Calu3 (cell line): ENCODE results near the gene BRD3. TPM values are rescaled to one million over a fixed set of nuclear protein-coding genes. Genes with fewer than 3 reads are reported as not detected.

ENCODE experiments used
- BruUV-seq: library from RNA; stranded (reverse); fragments of 400-500 nt; replicated peaks from 2 replicates; lab custom pipeline; 2021; lab: Mats Ljungman, UMichigan
- CTCF ChIA-PET: fragments of 300-600 bp; sonication (Branson Sonifier 250); formaldehyde crosslinking; loops from one replicate; lab custom pipeline; 2022; ENCODE audit warnings: antibody characterized with exemption; lab: Charles Lee
- DNase-seq: peaks from one replicate; pipeline ENCODE4 v3.0.0; 2022
- H3K27ac Mint-ChIP-seq: one replicate; pipeline ENCODE4 v1.8.0; 2022; ENCODE audit warnings: mixed read lengths; ENCODE audit not compliant: unreplicated experiment
- H3K27me3 Mint-ChIP-seq: one replicate; pipeline ENCODE4 v1.8.0; 2022; ENCODE audit warnings: mixed read lengths; ENCODE audit not compliant: unreplicated experiment
- H3K36me3 Mint-ChIP-seq: one replicate; pipeline ENCODE4 v1.8.0; 2022; ENCODE audit warnings: mild to moderate bottlenecking, moderate library complexity, mixed read lengths; ENCODE audit not compliant: insufficient read depth, unreplicated experiment
- H3K4me1 Mint-ChIP-seq: one replicate; pipeline ENCODE4 v1.8.0; 2022; ENCODE audit warnings: mild to moderate bottlenecking, low read depth, mixed read lengths; ENCODE audit not compliant: unreplicated experiment
- H3K4me3 Mint-ChIP-seq: one replicate; pipeline ENCODE4 v1.8.0; 2022; ENCODE audit warnings: mild to moderate bottlenecking, low read depth, moderate library complexity, mixed read lengths; ENCODE audit not compliant: unreplicated experiment
- H3K9me3 Mint-ChIP-seq: one replicate; pipeline ENCODE4 v1.8.0; 2022; ENCODE audit warnings: low read depth, mixed read lengths; ENCODE audit not compliant: unreplicated experiment
- intact Hi-C: fragments of 100-400 bp; cut with micrococcal nuclease; formaldehyde crosslinking; loops from one replicate; pipeline ENCODE4 v1.10.0; 2022; ENCODE audit not compliant: unreplicated experiment
- total RNA-seq: library from RNA; stranded (reverse); gene quantifications from 2 replicates; pipeline ENCODE4 v1.2.3, GENCODE V29; 2022
- TF ChIP-seq, protein P1 (sequence below): fragments of 200-600 bp; IDR thresholded peaks from one replicate; pipeline ENCODE4 v1.8.0; 2022; ENCODE audit warnings: antibody characterized with exemption; ENCODE audit not compliant: unreplicated experiment

BRD3 gene
- total RNA-seq, 1 experiment from 2014 or later, result 30.8 TPM

DNA sequence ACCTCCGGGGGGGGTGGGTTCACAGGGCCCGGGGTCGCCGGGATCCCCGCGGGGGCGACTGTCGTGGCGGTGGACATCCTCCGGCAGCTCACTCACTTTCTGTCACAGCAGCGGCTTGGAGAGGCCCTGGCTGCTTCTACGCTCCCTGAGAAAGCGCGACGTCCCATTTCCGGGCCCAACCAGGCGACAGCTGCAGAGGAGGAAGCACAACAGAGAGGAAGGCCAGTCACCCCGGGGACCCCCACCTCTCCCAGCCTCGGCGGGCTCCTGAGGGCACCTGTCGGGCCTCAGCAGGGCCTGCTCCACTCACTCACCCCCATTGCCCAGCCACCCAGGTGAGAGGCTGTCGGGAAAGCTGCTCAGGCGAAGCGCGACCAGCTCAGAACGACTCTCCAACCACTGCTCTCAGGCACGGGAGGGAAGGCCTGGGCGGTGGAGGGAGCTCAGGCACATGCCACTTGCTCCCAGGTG is 14.4 kb downstream of the BRD3 start:
- H3K27ac Mint-ChIP-seq, result no peak overlapping the region
- CTCF ChIA-PET, result no interaction called here
- no TSS peak for BruUV-seq
- no peaks in the 10 kb centered on the region for H3K9me3 Mint-ChIP-seq
- TF ChIP-seq, protein P1, sequence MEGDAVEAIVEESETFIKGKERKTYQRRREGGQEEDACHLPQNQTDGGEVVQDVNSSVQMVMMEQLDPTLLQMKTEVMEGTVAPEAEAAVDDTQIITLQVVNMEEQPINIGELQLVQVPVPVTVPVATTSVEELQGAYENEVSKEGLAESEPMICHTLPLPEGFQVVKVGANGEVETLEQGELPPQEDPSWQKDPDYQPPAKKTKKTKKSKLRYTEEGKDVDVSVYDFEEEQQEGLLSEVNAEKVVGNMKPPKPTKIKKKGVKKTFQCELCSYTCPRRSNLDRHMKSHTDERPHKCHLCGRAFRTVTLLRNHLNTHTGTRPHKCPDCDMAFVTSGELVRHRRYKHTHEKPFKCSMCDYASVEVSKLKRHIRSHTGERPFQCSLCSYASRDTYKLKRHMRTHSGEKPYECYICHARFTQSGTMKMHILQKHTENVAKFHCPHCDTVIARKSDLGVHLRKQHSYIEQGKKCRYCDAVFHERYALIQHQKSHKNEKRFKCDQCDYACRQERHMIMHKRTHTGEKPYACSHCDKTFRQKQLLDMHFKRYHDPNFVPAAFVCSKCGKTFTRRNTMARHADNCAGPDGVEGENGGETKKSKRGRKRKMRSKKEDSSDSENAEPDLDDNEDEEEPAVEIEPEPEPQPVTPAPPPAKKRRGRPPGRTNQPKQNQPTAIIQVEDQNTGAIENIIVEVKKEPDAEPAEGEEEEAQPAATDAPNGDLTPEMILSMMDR, result no peak
- peaks cover 14% of the 10 kb centered on the region for H3K4me1 Mint-ChIP-seq
- intact Hi-C loops, result no loop called here
- no peak for DNase-seq
- H3K27me3 Mint-ChIP-seq, result no peaks in the 10 kb centered on the region
- no peak overlapping the region for H3K4me3 Mint-ChIP-seq
- H3K36me3 Mint-ChIP-seq, result peaks cover 19% of the 10 kb centered on the region

DNA sequence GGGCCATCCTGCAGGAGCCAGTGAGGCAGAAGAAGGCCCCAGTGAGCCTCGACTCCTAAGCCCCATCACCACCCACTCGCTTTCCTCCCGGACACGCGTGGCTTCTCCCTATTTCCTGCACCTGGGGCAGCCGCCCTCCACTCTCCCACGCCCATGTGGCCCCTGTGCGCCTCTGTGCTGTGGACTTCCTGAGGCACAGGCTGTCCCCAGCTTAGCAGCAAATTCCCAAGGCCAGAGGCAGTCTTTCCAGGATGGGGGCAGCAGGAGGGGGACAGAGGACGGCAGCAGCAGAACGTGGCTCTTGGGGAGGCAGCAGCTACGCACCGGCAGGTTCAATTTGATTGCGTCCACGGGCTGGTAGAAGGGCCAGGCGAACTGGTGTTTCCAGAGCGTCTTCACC is 14.9 kb downstream of the BRD3 start:
- CTCF ChIA-PET, result no interaction called here
- intact Hi-C loops, result no loop called here

DNA sequence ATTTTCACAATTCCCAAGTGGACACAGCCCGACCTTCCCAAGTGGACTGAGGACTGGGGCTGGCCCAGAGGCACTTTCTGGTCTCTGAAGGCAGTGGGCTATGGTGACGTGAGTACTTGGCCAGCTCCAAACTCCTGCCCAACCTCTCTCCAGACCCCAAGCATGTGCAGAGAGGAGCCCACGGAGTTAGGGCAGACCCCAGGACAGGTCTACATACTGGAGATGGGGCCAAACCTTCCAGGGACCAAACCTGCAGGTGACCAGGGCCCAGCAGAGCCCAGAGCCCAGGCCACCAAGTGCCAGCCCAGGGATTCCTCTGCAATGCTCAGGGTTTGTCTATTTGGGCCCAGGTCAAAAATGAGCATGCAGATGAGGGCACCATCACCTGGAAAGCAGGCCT is 15.3 kb downstream of the BRD3 start:
- peaks cover 14% of the 10 kb centered on the region for H3K4me1 Mint-ChIP-seq
- no peaks in the 10 kb centered on the region for H3K27me3 Mint-ChIP-seq
- intact Hi-C loops, result no loop called here
- BruUV-seq, result no TSS peak
- DNase-seq, result no peak
- TF ChIP-seq, protein P1, result no peak
- H3K9me3 Mint-ChIP-seq, result no peaks in the 10 kb centered on the region
- H3K4me3 Mint-ChIP-seq, result no peak overlapping the region
- CTCF ChIA-PET, result no interaction called here
- H3K36me3 Mint-ChIP-seq, result peaks cover 23% of the 10 kb centered on the region
- H3K27ac Mint-ChIP-seq, result no peak overlapping the region

More for the DNA sequence above, 14.9 kb downstream of the BRD3 start:
- no peak for DNase-seq
- Mint-ChIP-seq H3K27me3 (no peaks in the 10 kb centered on the region), H3K36me3 (peaks cover 19% of the 10 kb centered on the region), H3K9me3 (no peaks in the 10 kb centered on the region), H3K27ac (no peak overlapping the region), H3K4me3 (no peak overlapping the region), H3K4me1 (peaks cover 14% of the 10 kb centered on the region)
- TF ChIP-seq, protein P1, result no peak
- no TSS peak for BruUV-seq

DNA sequence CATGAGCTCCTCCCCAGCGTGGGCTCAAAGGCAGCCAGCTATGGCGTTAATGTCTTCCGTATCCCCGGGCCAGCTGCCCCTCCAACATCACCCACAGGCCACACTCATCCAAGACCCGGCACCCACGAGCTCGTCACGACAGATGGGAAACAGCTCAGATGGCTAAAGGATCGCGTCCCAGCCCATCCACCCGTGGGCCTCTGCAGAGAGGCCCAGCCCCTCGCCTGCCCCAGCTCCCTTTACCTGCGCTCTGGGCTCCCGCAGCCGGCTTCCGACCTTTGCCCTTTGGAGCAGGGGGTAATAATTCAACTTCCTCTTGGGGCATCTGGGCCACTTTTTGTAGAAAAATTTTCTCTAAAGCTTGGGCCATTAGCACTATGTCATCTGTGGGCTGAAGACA is 16.5 kb downstream of the BRD3 start:
- CTCF ChIA-PET, result no interaction called here
- no peaks in the 10 kb centered on the region for H3K9me3 Mint-ChIP-seq
- TF ChIP-seq, protein P1, result no peak
- peaks cover 28% of the 10 kb centered on the region for H3K36me3 Mint-ChIP-seq
- no peak overlapping the region for H3K27ac Mint-ChIP-seq
- no TSS peak for BruUV-seq
- no peak for DNase-seq
- no peaks in the 10 kb centered on the region for H3K27me3 Mint-ChIP-seq
- intact Hi-C loops, result no loop called here
- H3K4me1 Mint-ChIP-seq, result peaks cover 5% of the 10 kb centered on the region
- H3K4me3 Mint-ChIP-seq, result no peak overlapping the region
